NAMALWA (cell line): Measurements from ENCODE around the gene ADAM12.

Experiments
- DNase-seq: peaks from one replicate; pipeline ENCODE4 v3.0.0-alpha.2; 2015; ENCODE audit warnings: low spot score

ADAM12 gene

DNA sequence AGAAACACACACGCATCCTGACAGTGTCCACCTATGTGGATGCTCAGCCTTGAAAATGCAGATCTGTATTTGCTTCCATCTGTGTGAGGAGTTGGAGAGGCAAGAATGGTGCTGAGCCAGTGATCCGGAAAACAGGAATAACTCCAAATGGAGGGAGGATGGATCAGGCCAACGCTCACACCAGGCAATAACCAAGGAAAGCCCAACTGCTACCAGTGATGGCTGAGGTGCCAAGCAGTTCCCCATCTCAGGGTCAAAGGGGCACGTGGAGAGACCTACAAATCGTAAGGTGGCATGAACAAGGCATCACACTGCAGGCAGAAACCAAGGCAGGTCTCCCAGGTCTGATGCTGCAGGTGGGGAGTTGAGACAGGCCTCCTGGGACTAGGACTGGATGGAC is 153.6 kb downstream of the ADAM12 start:
- no peak for DNase-seq

DNA sequence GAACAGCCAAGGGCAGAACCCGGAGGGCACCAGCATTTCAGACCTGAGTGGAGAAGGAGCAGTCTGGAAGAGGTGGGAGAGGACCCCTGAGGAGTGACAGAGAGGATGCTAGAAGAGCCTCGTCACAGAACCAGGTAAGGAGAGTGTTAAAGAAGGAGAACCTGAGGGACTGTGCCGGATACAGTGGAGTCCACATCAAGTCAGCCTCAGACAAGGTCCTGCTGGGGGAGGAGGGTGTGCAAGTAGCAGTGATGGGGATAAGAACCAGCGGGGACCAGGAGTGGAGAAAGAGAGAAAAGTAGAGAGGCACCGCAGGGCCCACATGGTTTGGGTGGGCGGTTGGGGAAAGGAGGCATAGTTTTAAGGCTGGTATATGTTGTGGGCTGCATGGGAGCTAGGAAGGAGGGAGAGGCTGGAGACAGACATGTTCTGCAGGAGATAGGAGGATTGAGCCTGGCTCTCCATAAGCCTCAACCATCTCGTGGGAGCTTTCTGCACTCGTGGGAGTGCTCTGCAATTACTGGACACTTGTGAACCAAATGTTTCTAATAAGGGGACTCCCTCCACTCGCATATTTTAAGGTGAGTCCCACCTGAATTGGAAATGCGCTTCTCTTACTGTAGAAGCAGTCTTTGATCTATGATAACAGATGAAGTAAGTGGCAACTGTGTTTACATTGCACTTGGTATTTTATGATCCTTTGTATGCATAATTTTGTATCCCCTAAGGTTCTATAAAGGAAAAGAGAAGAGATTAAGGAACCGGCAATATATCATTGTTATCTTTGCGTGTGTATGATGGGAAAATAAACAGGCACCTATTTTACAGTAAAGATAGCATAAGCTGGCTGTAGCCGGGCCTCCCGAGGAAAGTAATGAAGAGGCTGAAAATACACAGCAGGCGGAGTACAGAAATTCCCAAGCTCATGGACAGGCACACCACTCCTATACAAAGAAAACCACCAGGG is 154.8 kb downstream of the ADAM12 start:
- DNase-seq, result no peak

DNA sequence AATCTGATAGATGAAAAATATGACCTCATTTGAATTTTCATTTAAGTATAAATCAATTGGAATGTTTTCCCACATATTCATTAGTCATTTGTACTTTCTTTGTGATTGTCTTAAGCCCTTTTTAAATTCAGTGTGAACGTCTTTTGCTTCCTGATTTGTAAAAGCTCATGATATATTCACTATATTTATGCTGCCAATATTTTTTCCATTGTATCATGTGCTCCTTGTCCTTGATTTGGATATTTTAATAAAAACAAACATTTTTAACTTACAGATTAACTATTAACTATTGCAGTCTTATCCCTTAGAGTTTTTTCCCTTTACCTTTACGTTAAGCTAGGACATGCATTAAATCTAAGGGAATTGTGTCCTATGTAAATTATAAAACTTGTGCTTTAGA is 157.7 kb downstream of the ADAM12 start:
- DNase-seq, result no peak

DNA sequence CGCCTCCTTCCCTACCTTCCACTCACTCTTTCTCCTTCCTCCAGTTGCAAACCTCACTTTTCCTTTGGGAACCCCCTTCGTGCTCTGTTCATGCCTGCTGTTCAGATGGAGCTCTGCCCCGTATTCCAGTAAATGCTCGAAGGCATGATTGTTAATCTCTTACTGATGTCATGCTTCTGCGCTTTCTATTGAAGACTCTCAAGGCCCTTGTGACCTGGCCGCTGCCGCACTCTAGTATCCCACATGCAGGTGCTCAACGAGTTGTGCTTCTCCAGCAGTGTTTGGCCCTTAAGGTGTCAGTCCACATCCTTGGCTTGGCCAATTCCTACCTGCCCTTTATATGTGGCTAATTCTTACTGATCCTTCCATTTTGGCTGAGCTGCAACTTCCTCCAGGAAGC is 158.6 kb downstream of the ADAM12 start:
- no peak for DNase-seq

DNA sequence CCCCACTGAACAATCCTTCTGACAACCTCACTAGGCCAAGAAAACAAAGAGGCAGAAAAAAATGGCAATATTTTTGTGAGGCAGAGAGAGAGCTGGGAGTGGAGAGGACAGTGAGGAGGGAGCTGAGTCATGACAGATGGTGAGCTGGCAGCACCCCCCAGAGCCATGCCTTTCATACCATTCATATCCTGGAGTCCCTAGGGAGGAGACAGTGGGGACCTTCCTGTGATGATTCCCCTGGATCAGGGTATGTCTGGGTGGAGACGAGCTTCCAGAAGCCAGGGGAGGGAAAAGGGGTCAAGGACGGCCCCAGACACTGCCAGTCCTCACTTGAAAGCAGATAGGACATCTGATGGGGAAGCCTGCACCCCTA is 160.5 kb downstream of the ADAM12 start:
- no peak for DNase-seq

DNA sequence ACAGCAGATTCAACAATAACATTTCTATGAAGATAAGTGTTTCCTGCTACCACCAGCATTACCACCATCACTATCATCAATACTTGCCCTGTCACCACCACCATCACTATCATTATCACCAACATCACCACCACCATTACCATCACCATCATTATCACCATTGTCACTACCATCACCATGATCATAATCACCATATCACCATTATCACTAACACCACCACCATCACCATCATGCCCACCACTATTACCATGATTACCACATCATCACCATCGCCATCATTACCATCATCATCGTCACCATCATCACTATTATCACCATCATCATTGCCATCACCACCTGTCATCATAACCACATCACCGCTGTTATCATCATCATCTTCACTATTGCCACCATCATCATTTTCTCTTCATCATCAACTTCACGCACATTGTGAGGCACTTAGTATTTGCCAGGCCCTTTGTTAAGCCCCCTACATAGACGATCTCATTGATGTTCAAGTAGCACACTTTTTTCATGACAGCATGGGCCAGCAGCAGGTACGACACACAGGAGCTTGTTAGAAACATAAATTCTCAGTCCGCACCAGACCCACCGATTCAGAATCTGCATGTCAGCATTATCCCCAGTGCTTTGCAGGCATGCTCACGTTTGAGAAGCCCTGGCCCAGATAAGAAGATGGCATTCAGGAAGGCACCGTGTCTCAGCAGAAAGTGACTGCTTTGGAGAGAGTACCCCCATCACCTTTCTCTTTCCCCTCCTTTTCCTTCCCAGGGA is 161.1 kb downstream of the ADAM12 start:
- DNase-seq, result no peak

DNA sequence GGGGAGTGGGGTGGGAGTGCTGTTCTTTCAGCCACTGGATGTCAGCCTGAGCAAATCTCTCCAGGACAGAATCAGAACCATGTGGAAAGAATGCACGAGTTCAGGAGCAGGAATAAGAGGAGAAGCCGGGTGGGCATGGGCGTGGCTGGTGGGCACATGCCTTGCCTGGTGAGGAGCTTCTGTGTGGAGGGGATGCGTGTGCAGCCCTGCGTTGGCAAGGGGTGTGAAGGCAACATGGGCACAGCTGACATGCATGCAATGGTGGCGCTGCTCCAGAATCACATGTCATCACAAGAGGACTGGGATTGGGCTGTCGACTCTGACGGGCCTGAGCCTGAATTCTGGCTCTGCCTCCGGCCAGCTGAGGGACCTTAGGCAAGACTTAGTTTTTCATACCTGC is 162.1 kb downstream of the ADAM12 start:
- DNase-seq, result no peak

DNA sequence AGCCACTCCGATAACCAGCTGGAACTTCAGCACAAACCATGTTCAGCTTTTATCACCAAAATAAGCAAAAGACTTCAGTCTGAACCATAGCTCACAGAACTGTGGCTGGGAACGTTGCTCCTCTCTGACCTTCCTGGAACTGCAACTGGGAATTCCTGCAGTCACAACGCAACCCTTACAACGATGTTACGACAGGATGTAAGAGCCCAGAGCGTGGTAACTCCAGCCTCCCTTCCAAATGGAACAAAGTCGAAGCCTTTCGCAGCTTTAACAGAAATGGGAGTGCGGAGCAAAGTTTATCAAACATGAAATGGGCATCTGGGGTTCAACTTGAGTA is 162.6 kb downstream of the ADAM12 start:
- no peak for DNase-seq

DNA sequence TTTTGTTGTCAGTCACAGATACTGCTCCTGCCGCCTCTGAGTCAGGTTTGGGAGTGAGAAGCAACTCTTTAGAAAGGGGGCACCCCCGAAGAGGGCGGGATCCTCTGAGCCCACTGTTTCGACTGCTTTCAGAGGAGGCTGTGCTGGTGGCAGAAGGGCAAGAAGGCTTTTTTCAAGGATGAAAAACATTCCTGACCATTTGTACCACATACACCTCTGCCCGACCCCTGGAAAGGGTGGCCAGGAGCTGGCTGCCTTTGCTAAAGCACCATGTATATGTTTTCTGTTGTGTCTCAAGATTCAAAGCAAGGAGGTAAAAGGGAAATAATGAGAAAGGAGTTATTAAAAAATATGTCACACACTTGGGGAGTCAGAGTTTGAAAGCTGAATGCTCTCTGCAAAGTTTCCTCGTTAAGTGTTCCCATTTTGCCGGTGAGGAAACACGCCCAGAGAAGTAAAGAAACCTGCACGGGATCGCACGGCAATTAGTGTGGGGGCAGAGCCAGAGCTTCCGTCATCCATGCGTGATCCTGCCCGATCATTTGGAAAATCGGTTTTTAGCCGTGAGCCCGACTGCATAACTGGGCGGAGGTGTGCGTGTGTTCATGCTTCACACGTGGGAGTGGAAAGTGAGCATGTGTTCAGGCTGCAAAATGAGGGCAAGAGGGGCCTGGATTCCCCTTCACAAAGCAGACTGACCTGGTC is 163.2 kb downstream of the ADAM12 start:
- no peak for DNase-seq

DNA sequence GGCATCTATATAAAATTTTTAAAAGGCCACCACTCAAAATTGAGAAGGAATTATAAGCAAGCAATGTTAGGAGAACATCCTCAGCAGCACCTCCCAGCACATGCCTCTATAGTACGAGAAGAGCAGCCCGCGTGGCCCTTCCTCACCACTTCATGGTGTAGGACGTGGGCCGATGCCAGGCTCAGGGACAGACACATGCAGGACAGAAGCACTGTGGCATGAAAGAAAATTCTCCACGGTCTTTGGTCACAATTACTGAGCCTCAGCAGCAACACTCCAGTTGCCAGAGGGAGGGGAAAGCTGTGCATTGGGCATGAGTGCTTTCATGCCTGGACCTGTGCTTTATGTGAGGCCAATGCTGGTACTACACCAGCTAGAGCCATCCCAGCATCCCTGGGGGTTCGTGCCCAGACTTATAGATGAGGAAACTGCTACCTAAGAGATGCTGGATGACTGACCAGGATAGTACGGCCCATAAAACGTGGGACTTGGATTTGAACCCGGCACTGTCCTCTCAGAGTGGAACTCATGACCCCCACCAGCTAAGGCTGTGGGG is 164.7 kb downstream of the ADAM12 start:
- no peak for DNase-seq

DNA sequence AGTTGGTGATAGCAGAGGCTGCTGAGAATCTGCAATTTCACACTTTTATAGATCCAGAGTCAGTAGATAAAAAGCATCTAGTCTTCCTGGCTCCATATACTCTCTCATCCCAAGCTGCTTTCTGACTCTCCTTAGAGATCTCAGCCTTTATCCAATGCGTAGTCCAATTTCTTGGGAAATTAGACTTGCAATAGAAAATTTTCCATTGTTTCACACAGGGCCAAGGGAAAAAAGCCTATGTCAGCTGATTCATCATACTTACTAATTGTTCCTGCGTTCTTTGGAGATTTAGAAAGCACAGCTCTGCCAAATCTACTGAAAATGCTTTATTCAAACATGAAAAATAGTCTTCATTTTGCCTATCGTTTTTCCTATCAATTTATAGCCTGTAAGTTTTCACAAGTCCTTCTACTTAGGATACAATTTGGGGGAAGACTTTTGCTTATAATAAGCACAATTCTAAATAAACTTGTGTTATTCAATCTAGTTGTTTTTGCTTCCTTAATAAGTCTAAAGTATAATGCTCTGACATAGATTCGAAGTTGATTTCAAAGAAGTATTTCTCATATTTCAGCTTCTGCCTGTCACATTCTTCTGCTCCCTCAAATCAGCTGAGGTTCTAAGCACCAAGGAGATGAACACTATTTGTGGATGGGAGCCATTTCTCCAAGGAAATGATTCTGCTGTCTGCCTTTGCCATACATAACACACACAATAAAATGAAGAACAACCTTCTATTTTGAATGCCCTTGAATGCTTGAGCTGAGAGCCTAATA is 165.4 kb downstream of the ADAM12 start:
- no peak for DNase-seq

DNA sequence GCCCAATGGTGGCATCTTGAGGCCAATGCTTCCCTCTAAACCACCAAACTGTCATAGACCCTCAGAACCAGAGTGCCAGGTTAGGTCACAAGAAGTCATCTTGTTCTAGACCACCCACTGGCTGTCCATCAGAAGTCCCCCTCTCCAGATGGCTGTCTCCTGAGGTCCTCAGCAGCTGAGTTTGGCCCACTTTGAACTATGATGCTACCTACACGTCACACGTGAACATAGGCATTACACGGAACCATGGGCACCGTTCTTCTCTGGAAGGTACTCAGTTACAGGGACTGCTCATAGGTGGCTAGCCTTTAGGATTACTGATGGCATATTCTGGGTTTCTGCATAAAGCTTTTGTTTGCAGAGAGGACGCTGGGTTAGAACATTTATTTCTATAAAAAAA is 166.4 kb downstream of the ADAM12 start:
- no peak for DNase-seq

DNA sequence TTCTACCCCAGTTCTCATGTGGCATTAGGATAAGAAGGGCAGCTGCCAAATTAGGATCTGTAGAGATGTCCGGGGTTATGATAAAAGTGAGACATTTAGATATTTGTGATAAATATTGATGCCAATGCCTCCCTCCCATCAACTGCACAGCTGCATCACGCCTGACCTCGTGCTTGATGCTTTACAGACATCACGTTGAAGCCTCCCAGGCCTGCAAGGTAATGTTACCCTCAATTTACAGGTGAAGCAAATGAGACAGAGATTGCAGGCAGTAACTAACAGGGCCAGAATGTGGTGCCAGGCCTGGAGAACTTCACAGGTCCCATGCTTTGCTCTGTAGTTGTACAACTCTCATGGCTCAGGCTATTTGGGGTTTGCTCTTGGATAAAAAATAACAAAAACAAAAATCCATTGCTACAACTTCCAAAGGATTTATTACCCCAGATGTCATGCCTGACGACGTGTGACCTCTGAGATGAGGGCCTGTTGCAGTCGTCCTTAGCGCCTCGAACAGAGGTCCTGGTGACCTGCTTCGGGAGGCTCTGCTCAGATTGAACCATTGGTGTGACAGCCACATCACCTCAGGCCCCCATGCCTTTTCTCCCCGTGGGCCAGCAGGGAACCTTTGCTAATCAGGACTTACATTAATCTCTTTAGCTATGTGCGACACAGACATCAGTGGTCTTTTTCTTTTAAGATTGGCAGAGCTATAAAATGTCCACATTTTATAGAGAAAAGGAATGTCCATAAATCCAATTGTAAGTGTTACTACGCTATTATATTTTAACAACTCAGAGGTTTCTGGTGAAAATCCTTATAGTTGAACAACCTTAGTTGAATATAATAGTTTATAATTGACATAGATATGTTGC is 169.3 kb downstream of the ADAM12 start:
- no peak for DNase-seq

DNA sequence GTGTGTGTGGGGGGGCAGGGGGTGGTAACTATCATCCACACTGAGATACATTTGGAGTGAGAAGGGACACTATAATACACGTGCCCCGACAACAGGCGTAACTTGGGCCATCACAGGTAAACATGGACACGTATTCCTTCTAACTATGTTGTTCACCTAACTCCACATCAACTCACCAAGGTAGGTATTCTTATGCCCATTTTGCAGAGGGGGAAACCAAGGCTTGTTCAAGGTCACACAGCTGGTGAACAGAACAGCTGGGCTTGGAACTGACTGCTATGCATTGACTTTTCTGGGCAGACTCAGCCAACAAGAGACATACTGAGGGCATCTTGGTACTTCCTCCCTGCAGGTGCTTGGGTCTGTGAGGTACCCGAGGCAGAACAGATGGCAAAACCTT is 170.1 kb downstream of the ADAM12 start:
- no peak for DNase-seq

DNA sequence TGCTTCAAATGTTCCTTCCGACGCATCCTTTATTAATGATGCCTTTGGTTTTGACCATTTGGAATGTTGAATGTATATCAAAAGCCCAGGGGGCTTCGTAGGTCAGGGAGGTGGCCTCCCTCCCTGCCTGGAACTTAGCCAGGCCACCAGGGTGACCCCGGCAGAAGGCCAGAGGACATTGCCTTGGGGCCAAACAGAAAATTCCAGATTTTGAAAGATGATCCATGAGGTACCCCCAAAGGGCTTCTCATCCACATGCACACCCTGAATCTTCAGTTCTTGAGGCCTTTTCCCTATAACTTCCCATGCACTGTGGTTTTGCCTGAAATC is 171.7 kb downstream of the ADAM12 start:
- DNase-seq, result no peak

DNA sequence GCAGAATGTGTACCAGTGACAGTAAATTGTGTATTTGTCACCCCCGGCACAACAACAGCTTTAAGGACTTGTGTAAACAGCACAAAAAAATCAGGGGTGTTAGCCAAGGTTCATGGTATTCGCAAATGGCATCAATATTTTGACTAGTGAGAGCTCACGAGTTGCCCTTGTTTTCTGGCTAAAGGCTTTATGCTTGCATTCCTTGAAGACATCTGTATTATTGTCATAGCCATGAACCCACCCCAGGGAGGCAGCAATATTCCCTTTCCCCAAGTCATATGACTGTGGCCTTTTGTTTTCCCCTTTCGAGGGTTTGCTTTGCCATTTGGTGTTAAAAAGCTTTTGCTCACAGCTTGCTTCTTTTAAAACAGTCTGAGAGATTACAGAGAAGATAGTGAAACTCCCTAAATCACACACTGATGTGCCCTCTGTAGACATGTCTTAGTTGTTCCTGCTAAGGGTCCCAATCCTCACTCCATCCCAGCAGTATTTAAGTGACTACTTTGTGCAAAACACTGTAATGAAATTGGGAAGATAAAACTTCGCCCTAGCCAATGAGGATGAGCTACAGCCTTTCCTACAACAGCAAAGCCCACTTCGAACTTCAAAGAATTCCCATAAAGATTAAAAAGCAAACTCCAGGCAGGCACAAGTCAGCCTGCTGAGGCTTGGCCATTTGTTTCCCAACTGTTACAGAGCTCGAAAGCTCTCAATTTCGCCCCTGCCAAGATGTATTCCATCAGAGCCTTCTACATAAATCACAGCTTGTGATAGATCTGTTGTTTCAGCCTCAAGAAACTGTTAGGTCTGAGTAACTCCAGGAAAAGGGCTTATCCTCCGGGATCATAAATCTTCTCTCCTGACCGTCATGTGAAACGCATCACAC is 172.3 kb downstream of the ADAM12 start:
- no peak for DNase-seq

DNA sequence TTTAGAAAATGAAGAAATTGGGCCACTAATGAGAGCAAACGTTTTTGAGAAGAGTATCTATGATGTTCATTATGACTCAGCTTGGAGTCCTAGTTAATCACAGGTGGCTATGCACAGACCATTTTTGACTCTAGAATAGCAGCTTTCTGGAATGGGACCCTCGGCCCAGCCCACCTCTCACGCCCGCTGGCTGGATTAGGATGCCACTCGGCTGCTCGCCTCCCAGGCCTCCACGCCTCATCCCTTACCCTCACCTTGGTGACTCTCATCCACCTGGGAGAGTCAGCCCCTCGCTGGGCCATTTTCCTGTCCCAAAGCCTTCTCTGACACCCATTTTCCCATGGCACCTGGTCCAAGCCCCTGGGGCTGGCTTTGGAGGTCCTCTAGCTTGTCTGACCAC is 173.6 kb downstream of the ADAM12 start:
- no peak for DNase-seq

DNA sequence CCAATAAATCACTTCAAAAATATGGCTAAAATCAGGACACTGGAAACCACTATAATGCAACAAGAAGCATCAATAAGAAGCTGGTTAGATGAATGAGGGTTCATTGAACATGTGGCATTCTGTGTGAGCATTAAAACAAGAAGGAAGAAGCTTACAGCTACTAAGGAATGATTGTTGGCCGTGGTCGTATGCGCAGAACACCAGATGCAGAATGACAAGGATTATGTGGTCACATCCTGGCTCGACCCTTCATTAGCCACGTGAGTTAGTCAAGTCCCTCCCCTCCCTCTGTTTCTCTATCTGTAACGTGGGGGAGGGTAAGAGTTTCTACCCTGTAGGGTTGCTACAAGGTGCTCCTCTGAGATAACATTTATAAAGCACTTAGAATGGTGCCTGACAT is 174.3 kb downstream of the ADAM12 start:
- no peak for DNase-seq

DNA sequence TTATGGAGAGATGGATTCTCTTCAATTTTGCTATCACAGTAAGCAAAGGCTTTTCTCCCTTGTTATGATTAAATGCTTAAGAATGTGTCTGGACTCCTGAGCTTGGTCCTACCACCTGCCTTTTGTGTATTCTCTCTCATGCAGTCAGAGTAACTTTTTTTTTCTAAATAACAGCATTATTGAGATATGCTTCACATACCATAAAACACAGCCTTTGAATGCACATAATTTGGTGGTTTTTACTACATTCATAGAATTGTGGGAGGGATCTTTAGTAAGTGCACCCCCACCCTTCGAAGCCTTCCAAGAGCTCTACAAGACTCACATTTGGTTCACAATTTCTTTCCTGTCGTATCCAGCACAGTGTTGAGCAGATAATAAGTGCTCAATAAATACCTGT is 175.5 kb downstream of the ADAM12 start:
- no peak for DNase-seq
